Activated CD4-positive, alpha-beta T cell treated with anti-CD3 and anti-CD28 coated beads for 1 hour (primary cell): Measurements from ENCODE around the gene SIPA1.
A peak's percentile ranks its signal among the peaks of the same experiment; 100 is the strongest.

ENCODE experiments used
- DNase-seq: peaks from one replicate; pipeline ENCODE4 v3.0.0-alpha.2; 2020

SIPA1 gene

GRCh38 chr11:65607614-65608426 is 30.1 kb upstream of the SIPA1 start:
- no peak for DNase-seq

GRCh38 chr11:65609229-65609628 is 28.7 kb upstream of the SIPA1 start:
- DNase-seq = no peak

- DNase-seq = no peak
Measured at GRCh38 chr11:65609665-65610064, 28.2 kb upstream of the SIPA1 start.

GRCh38 chr11:65610404-65610803 is 27.5 kb upstream of the SIPA1 start:
- DNase-seq = no peak

GRCh38 chr11:65611028-65611757 is 26.7 kb upstream of the SIPA1 start:
- DNase-seq = no peak

- DNase-seq = no peak
Measured at GRCh38 chr11:65611758-65612603, 25.9 kb upstream of the SIPA1 start.

- DNase-seq = no peak
Measured at GRCh38 chr11:65612691-65613090, 25.2 kb upstream of the SIPA1 start.

- DNase-seq = no peak
Measured at GRCh38 chr11:65613091-65613928, 24.6 kb upstream of the SIPA1 start.

GRCh38 chr11:65615229-65615949 is 22.5 kb upstream of the SIPA1 start, which contains the start of gene PCNX3:
PCNX3 (plus strand) TSS chr11:65615776; CDS start chr11:65616312, 536 bp downstream.
- peak; percentile 100 for DNase-seq

GRCh38 chr11:65615950-65616574 is 21.8 kb upstream of the SIPA1 start:
- DNase-seq = no peak

- DNase-seq = no peak
Measured at GRCh38 chr11:65616575-65617001, 21.3 kb upstream of the SIPA1 start.

- DNase-seq = no peak
Measured at GRCh38 chr11:65617136-65617850, 20.6 kb upstream of the SIPA1 start.

GRCh38 chr11:65617990-65618751 is 19.7 kb upstream of the SIPA1 start:
- no peak for DNase-seq

- no peak for DNase-seq
Measured at GRCh38 chr11:65618763-65619162, 19.1 kb upstream of the SIPA1 start.

- no peak for DNase-seq
Measured at GRCh38 chr11:65619281-65619928, 18.5 kb upstream of the SIPA1 start.

- no peak for DNase-seq
Measured at GRCh38 chr11:65620666-65621065, 17.2 kb upstream of the SIPA1 start.

GRCh38 chr11:65621460-65621859 is 16.4 kb upstream of the SIPA1 start:
- DNase-seq = no peak

GRCh38 chr11:65622011-65622410 is 15.9 kb upstream of the SIPA1 start:
- DNase-seq = no peak

GRCh38 chr11:65623177-65623576 is 14.7 kb upstream of the SIPA1 start:
- no peak for DNase-seq
